Thoracic aorta (tissue), 2 donors: ENCODE results near the gene ADGRF5. TPM values are rescaled to one million over a fixed set of nuclear protein-coding genes. Genes with fewer than 3 reads are reported as not detected.

Experiments
- ATAC-seq: fragments of 150-250 bp; one replicate; pipeline ENCODE4 v1.8.0; 2017; ENCODE audit warnings: low read depth; ENCODE audit not compliant: insufficient number of reproducible peaks, low FRiP score
- DNase-seq: peaks from one replicate; pipeline ENCODE4 v3.0.0-alpha.2; 2020; ENCODE audit warnings: low spot score
- H3K27ac ChIP-seq, 2 donors: fragments of 200-600 bp; sonication (generic); 1 replicate in 1 of 2; 2 replicates in 1 of 2; pipeline ENCODE4 v1.5.1; 2016; ENCODE audit warnings: mild to moderate bottlenecking in 2 of 2, moderate library complexity in 2 of 2
- H3K27me3 ChIP-seq: fragments of 200-600 bp; sonication (generic); replicated peaks from 2 replicates; pipeline ENCODE4 v1.6.0; 2016; ENCODE audit warnings: mild to moderate bottlenecking; ENCODE audit not compliant: insufficient read depth
- H3K36me3 ChIP-seq: fragments of 200-600 bp; sonication (generic); one replicate; pipeline ENCODE4 v1.5.1; 2016
- H3K4me1 ChIP-seq, 2 donors: fragments of 200-600 bp; sonication (generic); 1 replicate in 1 of 2; 2 replicates in 1 of 2; pipeline versions ENCODE4 v1.5.1 to v1.6.0; 2016; ENCODE audit warnings: low read depth in 2 of 2, mild to moderate bottlenecking in 1 of 2; ENCODE audit not compliant: control insufficient read depth in 1 of 2
- H3K4me3 ChIP-seq: fragments of 200-600 bp; sonication (generic); 2 replicates; pipeline ENCODE4 v1.5.1; 2016; ENCODE audit warnings: mild to moderate bottlenecking
- H3K9me3 ChIP-seq: fragments of 200-600 bp; sonication (generic); 2 replicates; pipeline ENCODE4 v1.5.1; 2016
- total RNA-seq, 2 donors: library from RNA; depleted of rRNA; stranded (reverse); fragments of >200 nt; gene quantifications; one replicate each; pipeline versions ENCODE4 v1.1.0 to v1.2.3, GENCODE V29; 2016
- TF ChIP-seq, protein P1 (sequence below): fragments of 200-600 bp; sonication (generic); IDR thresholded peaks from one replicate; pipeline ENCODE4 v1.5.1; 2019; ENCODE audit warnings: antibody characterized with exemption

The ADGRF5 gene
- total RNA-seq, 2 donors from 2014 or later: 13.5 to 18.1 TPM

DNA sequence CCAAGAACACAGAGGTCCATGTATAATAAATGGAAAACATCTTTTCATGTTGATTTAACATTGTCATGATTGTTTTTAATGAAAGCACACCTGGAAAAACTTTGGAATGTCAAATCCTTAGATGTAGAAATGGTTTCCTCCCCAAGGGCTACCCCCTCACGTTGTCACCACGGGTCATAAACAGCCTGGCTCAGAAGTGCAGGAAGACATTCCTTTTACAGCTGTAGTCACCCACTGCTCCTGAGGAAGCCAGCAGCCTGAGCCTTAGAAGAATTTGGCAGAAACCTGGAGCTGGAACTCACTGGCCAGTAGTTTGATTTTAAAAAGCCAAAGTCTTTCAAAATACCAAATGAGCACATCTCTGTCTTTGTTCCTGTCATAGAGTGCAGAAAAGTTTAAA, 23.7 kb downstream of the ADGRF5 start:
- H3K4me1 ChIP-seq: peaks cover 0 to 9% of the 10 kb centered on the region in 2 donors
- no peak overlapping the region for H3K27ac ChIP-seq
- H3K27me3 ChIP-seq: no peaks in the 10 kb centered on the region
- ATAC-seq (no peak), DNase-seq (no peak)
- H3K36me3 ChIP-seq: no peaks in the 10 kb centered on the region
- no peaks in the 10 kb centered on the region for H3K9me3 ChIP-seq
- no peak overlapping the region for H3K4me3 ChIP-seq
- TF ChIP-seq, protein P1, sequence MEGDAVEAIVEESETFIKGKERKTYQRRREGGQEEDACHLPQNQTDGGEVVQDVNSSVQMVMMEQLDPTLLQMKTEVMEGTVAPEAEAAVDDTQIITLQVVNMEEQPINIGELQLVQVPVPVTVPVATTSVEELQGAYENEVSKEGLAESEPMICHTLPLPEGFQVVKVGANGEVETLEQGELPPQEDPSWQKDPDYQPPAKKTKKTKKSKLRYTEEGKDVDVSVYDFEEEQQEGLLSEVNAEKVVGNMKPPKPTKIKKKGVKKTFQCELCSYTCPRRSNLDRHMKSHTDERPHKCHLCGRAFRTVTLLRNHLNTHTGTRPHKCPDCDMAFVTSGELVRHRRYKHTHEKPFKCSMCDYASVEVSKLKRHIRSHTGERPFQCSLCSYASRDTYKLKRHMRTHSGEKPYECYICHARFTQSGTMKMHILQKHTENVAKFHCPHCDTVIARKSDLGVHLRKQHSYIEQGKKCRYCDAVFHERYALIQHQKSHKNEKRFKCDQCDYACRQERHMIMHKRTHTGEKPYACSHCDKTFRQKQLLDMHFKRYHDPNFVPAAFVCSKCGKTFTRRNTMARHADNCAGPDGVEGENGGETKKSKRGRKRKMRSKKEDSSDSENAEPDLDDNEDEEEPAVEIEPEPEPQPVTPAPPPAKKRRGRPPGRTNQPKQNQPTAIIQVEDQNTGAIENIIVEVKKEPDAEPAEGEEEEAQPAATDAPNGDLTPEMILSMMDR: no peak

DNA sequence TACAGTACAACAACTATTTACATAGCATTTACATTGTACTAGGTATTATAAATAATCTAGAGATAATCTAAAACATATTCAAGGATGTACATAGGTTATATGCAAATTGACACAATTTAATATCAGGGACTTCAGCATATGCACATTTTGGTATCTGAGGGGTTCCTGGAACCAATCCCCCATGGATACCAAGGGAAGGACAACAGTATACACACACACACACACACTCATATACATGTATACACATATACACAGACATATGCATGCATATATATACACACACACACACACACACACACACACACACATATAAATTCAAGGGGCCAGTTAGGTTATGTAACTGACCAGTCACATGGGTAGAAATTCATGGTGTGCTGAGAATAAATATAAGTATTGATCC, 24.9 kb downstream of the ADGRF5 start:
- DNase-seq (no peak), ATAC-seq (no peak)
- no peak overlapping the region for H3K27ac ChIP-seq
- H3K9me3 ChIP-seq: no peaks in the 10 kb centered on the region
- H3K4me1 ChIP-seq: peaks cover 0 to 9% of the 10 kb centered on the region in 2 donors
- TF ChIP-seq, protein P1: no peak
- no peak overlapping the region for H3K4me3 ChIP-seq
- no peaks in the 10 kb centered on the region for H3K27me3 ChIP-seq
- no peaks in the 10 kb centered on the region for H3K36me3 ChIP-seq

DNA sequence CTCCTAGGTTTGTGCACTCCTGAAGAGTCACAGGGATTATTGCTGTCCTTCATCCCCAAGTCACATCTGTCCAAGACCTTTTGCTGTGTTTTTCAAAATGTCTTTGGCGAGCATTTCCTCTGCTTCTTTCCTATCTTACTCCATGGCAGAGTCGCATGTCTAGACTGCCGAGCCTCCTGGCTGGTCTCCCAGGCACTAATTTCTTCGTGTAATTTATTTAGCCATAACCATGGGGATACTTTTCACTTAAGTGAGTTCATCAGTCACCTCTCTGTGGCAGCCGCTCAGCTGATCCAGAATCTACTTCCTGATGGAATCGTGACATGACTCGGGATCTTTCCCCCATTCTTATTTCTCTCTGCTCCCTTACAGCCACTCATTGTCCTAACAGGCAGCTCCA, 25.8 kb downstream of the ADGRF5 start:
- no peak for ATAC-seq
- no peaks in the 10 kb centered on the region for H3K27me3 ChIP-seq
- no peak overlapping the region for H3K27ac ChIP-seq
- H3K9me3 ChIP-seq: no peaks in the 10 kb centered on the region
- H3K4me3 ChIP-seq: peak overlapping the region; percentile 30
- peaks cover 0 to 9% of the 10 kb centered on the region in 2 donors for H3K4me1 ChIP-seq
- DNase-seq: no peak
- no peaks in the 10 kb centered on the region for H3K36me3 ChIP-seq
- TF ChIP-seq, protein P1: no peak

DNA sequence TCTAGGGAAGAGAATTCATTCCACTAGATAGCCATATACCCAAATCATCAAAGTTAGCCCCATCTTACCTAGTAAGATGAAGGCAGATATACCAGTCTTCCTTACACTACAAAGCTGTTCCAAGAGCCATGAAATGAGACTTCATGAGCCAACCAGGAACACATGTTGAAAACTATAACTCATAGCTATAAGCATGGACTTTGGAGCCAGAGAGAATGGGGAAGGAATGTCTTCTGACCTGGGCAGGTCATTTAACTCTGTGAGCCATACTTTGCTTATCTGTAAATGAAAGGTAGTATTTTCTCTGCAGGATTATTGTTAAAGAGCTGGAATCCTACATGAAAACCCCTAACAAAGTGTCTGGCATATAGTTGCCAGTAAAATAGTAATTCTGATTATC, 27.3 kb downstream of the ADGRF5 start:
- Histone ChIP-seq H3K27ac (no peak overlapping the region), H3K4me1 (peaks cover 0 to 9% of the 10 kb centered on the region in 2 donors), H3K27me3 (no peaks in the 10 kb centered on the region), H3K4me3 (no peak overlapping the region), H3K36me3 (no peaks in the 10 kb centered on the region), H3K9me3 (no peaks in the 10 kb centered on the region)
- DNase-seq: no peak
- TF ChIP-seq, protein P1: no peak
- no peak for ATAC-seq

DNA sequence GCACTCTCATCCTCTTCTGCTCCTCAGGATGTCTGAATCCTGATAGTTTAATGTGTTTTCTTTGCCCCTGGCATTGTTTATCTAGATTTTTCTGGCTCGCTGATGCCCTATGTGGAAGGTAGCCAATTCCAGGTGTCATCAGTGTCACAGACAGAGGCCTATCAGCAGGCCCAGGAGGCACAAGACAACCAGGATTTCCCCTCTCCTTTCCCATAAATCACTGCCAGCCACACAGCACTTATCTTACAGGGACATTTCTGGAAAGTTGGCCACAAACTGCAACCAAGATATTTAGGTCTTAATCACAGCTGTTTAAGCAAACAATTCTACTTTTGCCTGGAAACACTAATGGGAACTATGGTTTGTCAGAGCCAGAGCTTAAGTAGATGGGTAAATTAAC, 28.1 kb downstream of the ADGRF5 start:
- TF ChIP-seq, protein P1: no peak
- Histone ChIP-seq H3K36me3 (no peaks in the 10 kb centered on the region), H3K27me3 (no peaks in the 10 kb centered on the region), H3K27ac (no peak overlapping the region), H3K9me3 (no peaks in the 10 kb centered on the region), H3K4me3 (no peak overlapping the region), H3K4me1 (peaks cover 0 to 9% of the 10 kb centered on the region in 2 donors)
- no peak for ATAC-seq
- DNase-seq: no peak
